HL-60 (cell line): ENCODE data around the gene KY.

ENCODE experiments used
- CTCF ChIP-seq: IDR thresholded peaks from one replicate; pipeline ENCODE4 v1.5.1; 2011; ENCODE audit warnings: low read length, control low read depth, inconsistent platforms; ENCODE audit not compliant: insufficient read depth
- GABPA ChIP-seq: IDR thresholded peaks from 2 replicates; pipeline ENCODE4 v1.6.1; 2012; ENCODE audit warnings: low read depth
- POLR2AphosphoS5 ChIP-seq: IDR thresholded peaks from 2 replicates; pipeline ENCODE4 v1.6.1; 2012; ENCODE audit warnings: low read depth
- SPI1 ChIP-seq: IDR thresholded peaks from 2 replicates; pipeline ENCODE4 v1.6.1; 2012; ENCODE audit warnings: low read depth, mild to moderate bottlenecking, borderline replicate concordance

GRCh38 chr3:134606033-134607025 is 44.5 kb downstream of the KY start:
- TF ChIP-seq CTCF (no peak), GABPA (no peak), SPI1 (peak; percentile 47; the same call in 1 of the 2 replicates), POLR2AphosphoS5 (0 out of 2 replicates have a peak, but pooled peaks have one; percentile 32)
